Vagina (tissue), 2 donors: Measurements from ENCODE around the gene BRD2.

Experiments used
- POLR2A ChIP-seq, 2 donors: fragments of 450-650 bp; IDR thresholded peaks; one replicate each; pipeline ENCODE4 v1.6.1; 2017; ENCODE audit warnings: antibody characterized with exemption in 2 of 2, mild to moderate bottlenecking in 2 of 2, moderate library complexity in 2 of 2
- TF ChIP-seq, protein P1 (sequence below), 3 experiments: fragments of 450-650 bp in 2 of 3; fragments of 200-600 bp in 1 of 3; sonication (generic) in 1 of 3; IDR thresholded peaks; one replicate each; pipeline ENCODE4 v1.5.1; 2017 to 2019; ENCODE audit warnings: antibody characterized with exemption in 3 of 3, mild to moderate bottlenecking in 2 of 3, moderate library complexity in 2 of 3

DNA sequence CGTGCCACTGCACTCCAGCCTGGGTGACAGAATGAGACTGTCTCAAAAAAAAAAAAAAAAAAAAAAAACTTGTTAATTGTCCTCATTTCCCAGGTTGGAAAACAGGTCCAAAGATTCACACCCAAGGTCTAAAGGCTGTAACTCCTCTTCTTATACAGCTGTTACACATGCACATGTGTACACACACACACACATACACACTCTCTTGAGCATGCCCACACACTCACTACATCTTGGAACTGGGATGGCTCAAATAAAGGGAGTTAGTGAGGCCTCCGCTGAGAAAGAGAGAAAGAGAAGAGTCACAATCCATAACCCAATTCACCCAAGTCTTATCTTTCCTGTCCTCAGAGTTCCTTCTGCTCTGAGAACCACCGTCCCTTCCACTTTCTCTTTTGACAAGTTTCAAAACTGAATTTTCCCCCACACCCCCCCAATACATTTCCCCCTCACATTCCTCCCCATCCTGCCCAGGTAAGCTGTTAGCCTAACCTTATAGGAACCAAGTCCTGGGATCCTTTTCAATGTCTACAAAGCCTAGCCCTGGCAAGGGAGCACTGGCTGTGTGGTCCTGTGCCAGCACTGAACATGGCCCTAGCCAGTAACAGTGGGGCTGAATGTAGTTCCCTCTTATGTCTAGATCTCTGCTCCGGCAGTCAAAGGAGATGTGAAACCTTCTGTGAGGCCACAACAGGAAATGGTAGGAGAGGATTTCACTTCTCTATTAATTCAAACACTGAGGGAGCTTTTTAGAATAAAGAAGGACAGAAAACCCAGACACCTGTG, 24.3 kb upstream of the BRD2 start:
- no peak for TF ChIP-seq POLR2A (IDR thresholded peaks at IDR 0.05)
- TF ChIP-seq, protein P1, sequence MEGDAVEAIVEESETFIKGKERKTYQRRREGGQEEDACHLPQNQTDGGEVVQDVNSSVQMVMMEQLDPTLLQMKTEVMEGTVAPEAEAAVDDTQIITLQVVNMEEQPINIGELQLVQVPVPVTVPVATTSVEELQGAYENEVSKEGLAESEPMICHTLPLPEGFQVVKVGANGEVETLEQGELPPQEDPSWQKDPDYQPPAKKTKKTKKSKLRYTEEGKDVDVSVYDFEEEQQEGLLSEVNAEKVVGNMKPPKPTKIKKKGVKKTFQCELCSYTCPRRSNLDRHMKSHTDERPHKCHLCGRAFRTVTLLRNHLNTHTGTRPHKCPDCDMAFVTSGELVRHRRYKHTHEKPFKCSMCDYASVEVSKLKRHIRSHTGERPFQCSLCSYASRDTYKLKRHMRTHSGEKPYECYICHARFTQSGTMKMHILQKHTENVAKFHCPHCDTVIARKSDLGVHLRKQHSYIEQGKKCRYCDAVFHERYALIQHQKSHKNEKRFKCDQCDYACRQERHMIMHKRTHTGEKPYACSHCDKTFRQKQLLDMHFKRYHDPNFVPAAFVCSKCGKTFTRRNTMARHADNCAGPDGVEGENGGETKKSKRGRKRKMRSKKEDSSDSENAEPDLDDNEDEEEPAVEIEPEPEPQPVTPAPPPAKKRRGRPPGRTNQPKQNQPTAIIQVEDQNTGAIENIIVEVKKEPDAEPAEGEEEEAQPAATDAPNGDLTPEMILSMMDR (IDR thresholded peaks at IDR 0.05), result no peak
